ENCODE measurements around the gene EIF3A.
A peak's percentile ranks its signal among the peaks of the same experiment; 100 is the strongest.
"Not testable (repeated sequence)": the region's sequence is repeated elsewhere in the genome, so short reads cannot be mapped to it uniquely, and the experiment has no call there.

The EIF3A gene, protein sequence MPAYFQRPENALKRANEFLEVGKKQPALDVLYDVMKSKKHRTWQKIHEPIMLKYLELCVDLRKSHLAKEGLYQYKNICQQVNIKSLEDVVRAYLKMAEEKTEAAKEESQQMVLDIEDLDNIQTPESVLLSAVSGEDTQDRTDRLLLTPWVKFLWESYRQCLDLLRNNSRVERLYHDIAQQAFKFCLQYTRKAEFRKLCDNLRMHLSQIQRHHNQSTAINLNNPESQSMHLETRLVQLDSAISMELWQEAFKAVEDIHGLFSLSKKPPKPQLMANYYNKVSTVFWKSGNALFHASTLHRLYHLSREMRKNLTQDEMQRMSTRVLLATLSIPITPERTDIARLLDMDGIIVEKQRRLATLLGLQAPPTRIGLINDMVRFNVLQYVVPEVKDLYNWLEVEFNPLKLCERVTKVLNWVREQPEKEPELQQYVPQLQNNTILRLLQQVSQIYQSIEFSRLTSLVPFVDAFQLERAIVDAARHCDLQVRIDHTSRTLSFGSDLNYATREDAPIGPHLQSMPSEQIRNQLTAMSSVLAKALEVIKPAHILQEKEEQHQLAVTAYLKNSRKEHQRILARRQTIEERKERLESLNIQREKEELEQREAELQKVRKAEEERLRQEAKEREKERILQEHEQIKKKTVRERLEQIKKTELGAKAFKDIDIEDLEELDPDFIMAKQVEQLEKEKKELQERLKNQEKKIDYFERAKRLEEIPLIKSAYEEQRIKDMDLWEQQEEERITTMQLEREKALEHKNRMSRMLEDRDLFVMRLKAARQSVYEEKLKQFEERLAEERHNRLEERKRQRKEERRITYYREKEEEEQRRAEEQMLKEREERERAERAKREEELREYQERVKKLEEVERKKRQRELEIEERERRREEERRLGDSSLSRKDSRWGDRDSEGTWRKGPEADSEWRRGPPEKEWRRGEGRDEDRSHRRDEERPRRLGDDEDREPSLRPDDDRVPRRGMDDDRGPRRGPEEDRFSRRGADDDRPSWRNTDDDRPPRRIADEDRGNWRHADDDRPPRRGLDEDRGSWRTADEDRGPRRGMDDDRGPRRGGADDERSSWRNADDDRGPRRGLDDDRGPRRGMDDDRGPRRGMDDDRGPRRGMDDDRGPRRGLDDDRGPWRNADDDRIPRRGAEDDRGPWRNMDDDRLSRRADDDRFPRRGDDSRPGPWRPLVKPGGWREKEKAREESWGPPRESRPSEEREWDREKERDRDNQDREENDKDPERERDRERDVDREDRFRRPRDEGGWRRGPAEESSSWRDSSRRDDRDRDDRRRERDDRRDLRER (N-terminal part only)

DNA sequence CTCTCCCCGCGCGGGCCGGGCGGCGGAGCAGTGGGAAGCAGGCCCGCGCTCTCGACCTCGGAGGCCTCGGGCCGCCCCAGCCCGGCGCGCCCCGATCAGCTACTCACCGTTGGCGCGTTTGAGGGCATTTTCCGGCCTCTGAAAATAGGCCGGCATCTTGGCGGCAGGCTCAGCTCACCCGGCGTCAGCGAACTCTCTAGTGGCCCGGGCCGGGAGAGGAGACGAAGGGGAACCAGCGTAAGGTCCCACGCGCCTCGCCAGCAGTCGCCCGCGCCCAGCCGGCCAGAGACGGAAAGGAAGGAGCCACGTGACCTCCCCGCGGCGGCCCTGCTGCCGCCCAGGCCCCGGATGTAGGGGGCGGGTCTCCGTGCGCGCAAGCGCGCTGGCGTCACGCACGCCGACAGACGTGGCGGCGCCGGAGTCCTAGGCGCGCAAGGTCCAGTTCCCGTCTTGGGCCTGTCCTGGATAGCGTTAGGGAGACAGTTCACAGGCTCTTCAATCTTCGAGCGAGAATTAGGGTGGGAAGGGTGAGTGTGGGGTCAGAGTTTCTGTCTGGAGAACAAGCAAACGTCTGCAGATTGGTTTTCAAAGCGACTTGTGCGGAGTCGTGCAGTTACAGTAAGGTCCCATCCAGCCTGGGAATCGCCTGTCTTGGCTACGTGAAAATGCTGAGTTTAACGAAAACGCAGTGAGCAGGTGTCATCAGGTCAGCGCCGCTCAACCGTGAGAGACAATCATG is at the start of gene EIF3A:
EIF3A (minus strand) TSS at position 297 of the 739 bp plus-strand sequence; CDS start at position 156, 141 bp downstream.
- DNase-seq (ENCODE audit: low spot score), result peak; percentile 94

DNA sequence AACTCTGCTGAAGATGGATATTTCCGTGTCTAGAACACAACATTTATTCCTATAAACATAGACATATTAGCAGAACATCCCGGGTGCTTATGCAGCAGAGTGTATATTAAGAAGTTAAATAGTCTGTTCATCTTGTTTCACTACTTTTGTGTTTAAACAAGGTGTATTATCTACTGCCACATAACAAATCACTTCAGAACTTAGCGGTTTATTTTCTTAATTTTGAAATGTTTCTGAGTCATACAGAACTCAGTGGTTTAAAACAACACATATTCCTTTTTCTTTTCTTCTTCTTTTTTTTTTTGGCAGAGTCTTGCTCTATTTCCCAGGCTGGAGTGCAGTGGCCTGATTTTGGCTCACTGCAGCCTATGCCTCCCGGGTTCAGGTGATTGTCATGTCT is 49.1 kb upstream of the EIF3A start:
- DNase-seq (ENCODE audit: low spot score), result no peak

DNA sequence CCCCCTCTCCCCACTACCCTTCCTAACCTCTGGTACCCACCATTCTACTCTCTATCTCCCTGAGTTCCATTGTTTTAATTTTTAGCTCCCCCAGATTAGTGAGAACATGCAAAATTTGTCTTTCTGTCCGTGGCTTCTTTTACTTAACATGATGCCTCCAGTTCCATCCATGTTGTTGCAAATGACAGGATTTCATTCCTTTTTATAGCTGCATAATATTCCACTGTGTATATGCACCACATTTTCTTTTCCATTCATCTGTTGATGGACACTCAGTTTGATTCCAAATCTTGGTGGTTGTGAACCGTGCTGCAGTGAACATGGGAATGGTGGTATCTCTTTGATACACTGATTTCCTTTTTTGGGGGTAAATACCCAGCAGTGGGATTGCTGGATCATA is 45.3 kb upstream of the EIF3A start:
- no peak for DNase-seq (ENCODE audit: low spot score)

DNA sequence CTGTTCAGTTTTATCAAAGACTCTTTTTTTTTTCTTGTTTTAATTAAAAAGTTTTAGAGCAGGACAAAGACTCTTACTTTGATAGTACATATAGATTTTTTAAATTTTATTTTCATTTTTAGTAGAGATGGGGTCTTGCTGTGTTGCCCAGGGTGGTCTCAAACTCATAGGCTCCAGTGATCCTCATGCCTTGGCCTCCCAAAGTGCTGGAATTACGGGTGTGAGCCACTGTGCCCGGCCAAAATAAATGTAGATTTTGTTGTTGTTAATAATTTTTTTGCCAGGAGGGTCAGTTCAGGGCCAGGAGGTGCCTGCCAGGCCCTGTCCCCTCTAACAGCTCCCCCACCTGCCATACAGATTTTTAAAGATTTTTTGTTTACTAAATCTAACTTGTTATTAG is 40.3 kb upstream of the EIF3A start:
- DNase-seq (ENCODE audit: low spot score), result no peak

DNA sequence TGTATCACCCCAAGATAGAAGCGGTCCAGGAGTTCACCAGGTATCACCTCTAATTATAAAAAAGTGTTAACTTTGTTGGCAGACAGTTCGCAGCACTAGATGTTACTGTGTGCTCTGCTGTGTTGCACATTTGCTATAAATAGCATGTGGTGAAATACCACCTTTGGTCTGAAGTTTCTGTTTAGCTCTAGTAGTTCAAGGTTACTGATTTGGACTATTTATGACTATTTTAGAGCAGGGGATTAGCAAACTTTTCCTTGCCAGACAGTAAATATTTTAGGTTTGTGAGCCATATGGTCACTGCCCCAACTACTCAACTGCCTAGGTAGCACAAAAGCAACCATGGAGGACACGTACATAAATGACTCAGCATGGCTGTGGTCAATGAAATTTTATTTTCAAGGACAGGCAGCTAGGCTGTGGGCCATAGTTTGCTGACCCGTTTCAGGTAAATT is 39.8 kb upstream of the EIF3A start:
- peak; percentile 35 for DNase-seq (ENCODE audit: low spot score)

DNA sequence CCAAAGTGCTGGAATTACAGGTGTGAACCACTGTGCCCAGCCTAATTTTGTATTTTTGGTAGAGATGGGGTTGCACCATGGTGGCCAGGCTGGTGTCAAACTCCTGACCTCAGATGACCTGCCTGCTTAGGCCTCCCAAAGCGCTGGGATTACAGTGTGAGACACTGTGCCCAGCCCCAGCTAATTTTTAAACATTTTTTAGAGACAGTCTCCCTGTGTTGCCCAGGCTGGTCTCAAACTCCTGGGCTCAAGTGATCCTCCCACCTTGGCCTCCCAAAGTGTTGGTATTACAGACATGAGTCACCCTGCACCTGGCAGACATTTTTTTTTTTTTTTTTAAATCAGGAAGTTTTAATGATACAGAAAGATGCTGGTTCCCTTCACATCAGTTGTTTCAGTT is 38.8 kb upstream of the EIF3A start:
- DNase-seq (ENCODE audit: low spot score), result no peak

DNA sequence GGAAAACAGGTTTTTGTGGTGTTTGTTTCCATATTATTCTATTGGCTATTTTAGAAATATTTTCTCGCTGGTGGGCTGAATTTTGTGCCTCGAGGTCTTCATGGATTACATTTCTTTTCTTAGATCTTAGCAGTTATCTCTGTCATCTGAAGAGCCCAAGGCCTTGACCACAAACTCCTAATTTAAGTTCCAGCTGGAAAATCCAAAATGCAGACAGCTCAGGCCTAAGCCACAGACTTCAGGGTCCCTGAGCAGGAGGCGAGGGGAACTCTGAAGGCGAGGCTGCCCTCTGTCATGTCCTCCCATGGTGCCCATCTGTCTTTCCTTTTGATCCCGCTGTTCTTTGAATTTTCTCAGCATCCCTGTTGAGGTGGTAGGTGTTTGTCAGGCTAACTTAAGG is 37.6 kb upstream of the EIF3A start:
- no peak for DNase-seq (ENCODE audit: low spot score)

DNA sequence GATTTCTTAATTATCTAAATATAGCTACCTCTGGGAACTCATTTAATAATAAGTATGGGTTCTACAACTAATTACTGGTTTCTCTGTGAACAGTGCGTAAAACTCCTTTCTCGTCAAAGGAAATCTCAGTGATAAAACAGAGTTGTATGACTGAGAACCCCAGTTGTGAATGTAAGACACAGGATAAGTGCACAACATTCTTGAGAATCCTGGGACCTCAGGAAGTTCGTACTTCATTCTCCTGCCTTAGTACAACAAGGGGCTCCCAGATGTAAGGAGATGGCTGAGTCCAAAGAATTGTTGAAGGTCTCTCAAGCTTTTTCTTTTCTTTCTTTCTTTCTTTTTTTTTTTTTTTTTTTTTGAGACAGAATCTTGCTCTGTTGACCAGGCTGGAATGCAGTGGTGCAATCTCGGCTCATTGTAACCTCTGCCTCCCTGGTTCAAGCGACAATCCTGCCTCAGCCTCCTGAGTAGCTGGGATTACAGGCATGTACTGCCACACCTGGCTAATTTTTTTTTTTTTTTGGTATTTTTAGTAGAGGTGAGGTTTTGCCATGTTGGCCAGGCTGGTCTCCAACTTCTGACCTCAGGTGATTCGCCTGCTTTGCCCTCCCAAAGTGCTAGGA is 35.8 kb upstream of the EIF3A start:
- no peak for DNase-seq (ENCODE audit: low spot score)

DNA sequence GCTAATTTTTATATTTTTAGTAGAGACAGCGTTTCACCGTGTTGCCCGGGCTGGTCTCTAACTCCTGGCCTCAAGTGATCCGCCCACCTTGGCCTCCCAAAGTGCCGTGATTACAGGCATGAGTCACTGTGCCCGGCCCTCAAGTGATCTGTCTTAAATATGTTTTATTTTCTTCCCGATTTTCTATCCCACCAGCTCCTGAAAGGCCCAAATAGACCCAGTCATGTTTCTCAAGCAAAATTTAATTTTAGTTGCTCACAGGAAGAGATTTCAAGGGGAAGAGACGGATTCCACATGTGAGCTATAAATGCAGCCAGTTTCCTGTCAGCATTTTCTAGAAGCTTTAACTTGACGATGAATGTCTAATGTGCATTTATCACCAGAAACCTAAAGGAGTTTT is 35.3 kb upstream of the EIF3A start:
- DNase-seq (ENCODE audit: low spot score), result no peak

DNA sequence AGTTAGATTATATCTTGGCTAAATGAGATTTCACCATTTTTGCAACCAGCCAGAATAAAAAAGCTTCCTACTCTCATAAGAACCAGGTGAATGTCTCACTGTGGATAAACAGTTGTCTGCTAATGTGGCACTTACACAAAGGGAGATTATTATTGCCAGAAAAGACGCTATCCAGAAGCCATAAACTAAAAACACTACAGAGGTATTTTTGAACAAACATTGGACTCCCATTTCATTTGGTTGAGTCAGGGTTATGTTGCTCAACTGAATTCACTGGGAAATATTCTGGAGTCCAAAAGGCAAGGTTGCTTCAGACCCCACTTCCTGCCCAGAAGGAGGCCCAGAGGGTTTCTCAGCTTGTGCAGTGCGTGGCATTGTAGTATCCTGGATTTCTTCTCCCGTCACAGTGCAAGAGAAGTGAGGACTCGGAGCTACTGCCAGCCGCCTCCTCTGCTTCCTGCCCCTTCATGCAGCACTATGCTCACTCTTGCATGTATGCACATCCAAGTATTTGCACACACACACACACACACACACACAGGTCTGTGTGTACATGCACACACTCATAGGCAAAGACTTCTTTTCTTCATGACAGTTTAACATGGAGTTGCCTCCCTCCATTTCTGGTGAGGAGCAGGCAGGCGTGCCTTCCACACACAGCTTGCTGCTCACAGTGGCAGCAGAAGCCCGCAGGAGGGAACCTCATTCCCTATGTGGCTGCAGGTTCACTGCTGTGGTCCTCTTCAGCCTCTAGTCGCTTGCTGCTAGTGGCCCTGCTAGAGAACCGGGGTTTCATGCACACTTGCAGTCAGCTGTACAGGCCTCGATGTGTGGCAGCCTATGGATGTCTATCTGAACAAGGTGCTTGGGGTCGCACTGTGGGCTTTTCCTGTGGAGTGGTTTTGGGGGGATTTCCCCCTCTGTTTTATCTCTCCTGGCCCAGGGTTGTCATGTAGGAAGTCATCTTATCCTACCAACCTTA is 33.4 kb upstream of the EIF3A start:
- no peak for DNase-seq (ENCODE audit: low spot score)

DNA sequence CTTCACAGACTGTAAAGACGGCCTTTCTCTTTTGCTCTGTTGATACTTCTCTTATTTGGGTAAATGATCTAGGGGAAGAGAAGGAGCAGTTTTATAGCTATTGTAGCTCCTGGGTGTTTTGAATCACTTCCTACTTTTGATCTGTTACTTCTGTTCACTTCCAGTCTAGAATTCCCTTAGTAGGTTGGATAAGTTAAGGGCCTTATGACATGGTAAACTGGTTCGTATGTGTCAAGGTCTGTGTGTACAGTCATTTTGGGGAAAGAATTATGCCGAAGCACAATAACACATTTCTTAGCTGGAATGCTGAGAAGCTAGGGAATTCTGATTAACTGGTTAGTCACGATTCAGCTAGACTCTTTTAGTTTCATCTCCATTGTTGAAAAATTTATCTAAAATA is 31.4 kb upstream of the EIF3A start:
- no peak for DNase-seq (ENCODE audit: low spot score)

DNA sequence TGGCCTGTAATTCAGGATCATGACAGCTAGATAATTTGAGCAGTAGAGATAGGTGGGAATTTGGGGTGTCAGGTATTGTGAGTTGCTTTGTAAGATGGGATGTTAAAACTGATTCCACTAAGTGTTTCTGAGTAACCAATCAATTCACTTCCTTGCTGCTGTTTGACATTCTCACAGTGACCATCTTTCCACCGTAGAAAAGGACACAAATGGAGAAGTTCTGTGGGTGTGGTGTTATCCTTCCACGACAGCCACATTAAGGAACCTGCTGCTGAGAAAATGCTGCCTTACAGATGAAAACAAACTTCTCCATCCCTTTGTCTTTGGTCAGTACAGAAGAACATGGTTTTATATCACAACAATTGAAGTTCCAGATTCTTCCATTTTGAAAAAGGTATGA is 27.2 kb upstream of the EIF3A start:
- DNase-seq (ENCODE audit: low spot score), result not testable (repeated sequence)

DNA sequence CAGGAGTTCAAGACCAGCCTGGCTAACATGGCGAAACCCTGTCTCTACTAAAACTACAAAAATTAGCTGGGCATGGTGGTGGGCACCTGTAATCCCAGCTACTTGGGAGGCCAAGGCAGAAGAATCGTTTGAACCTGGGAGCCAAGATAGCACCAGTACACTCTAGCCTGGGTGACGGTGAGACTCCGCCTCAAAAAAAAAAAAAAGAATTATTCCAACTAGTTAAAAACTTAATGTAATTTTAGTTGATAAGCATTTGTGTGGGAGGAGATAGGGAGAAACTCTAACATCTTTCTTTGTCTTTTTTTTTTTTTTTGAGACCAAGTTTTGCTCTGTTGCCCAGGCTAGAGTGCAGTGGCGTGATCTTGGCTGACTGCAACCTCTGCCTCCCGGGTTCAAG is 26.5 kb upstream of the EIF3A start:
- not testable (repeated sequence) for DNase-seq (ENCODE audit: low spot score)

DNA sequence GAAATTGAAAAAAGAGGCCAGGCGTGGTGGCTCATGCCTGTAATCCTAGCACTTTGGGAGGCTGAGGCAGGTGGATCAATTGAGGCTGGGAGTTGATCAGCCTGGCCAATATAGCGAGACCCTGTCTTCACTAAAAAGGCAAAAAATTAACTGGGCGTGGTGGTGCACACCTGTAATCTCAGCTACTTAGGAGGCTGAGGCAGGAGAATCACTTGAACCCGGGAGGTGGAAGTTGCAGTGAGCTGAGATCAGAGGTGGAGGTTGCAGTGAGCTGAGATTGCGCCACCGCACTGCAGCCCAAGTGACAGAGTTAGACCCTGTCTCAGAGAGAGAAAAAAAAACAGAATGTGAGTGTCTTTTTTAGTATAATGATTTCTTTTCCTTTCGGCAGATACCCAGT is 25.3 kb upstream of the EIF3A start:
- DNase-seq (ENCODE audit: low spot score), result not testable (repeated sequence)

DNA sequence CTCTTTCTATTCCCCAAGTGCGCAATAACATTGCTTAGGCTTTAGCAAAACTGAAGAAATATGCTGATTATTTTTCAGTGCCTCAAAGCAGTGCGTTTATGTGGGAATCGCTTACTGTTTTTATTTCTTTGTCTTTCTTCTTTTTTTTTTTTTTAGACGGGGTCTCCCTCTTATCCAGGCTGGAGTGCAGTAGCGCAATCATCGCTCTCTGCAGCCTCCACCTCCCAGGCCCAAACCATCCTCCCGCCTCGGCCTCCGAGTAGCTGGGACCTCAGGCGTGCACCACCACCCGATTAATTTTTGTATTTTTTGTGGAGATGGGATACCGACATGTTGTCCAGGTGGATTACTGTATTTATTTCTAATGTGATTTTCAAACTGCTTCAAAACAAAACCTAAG is 24.5 kb upstream of the EIF3A start:
- no peak for DNase-seq (ENCODE audit: low spot score)

DNA sequence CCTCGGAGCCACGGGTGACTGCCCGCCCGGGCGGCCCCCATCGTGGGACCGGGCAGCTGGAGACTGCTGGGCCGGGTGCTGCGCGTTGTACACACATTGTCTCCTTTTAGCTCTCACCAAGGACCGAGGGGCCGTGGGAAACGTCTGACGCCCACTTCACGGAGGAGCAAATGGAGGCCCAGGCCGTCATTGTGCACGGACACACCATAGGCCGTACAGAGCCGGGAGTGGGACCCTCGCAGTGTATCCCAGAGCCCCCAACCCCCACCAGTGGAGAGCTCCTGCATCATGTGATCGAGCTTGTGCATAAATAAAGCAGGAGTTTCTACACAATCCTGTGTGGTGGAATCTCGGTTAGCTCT is 24.0 kb upstream of the EIF3A start:
- peak; percentile 33 for DNase-seq (ENCODE audit: low spot score)

DNA sequence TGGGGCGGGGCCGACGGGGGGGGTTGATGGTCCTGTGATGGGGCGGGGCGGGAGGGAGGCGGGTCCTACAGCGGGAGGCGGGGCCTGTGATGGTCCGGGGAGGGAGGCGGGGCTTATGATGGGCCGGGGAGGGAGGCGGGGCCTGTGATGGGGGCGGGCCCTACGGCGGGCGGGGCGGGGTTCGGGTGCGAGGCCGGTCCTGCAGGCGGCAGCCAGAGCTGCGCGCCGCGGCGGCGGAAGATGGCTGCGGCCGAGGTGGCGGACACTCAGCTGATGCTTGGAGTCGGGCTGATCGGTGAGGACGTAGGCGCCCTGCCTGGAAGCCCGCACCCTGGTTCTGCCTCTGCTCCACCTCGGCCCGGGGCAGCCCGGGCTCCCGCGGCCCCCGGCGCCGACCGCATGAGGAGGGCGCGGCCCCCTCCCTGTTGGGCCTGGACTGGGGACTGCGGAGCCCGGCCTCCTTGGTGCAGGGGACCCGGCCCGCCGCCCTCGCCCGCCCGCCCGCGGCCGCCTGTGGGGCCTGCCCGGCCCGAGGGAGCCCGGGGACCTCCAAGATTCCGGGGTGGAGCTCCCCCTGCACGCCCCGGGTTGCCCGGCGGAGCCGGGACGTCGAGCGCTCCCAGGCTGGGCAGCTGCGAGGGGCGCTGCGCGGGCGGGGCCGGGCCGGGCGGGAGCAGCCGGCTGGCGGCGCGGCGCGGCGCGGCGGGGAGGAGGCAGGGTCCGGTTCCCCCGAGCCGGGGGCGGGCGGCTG is 23.5 kb upstream of the EIF3A start, which contains the start of gene DENND10:
DENND10 (plus strand) TSS at position 211 of the 751 bp plus-strand sequence; CDS start at position 241, 30 bp downstream.
- peak; percentile 75 for DNase-seq (ENCODE audit: low spot score)

DNA sequence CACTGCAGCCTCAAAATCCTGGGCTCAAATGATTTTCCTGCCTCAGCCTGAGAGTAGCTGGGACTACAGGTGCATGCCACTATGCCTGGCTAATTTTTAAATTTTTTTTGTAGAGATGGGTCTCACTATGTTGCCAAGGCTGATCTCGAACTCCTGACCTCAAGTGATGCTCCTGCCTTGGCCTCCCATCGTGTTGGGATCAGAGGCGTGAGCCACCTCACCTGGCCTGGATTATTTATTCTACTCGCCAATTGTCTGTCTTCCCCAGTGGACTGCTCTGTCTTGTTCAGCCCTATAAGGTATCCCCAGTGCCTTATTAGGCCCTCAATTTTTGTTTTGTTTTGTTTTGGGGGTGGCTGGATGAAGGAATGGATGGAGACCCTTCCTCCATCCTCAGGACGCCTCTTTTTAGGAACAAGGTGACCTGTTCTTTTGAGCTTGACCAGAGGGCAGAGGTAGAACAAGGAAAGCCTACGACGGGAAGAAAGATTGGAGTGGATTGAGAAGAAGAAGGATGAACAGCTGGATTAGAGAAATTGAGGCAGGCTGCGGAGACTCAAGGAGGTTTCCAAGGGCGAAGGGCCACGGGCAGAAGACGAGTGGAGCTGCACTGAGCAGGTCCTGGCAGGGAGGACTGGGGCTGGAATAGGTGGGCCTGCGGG is 22.8 kb upstream of the EIF3A start:
- no peak for DNase-seq (ENCODE audit: low spot score)
